ELF-1 (cell line): Measurements from ENCODE around the gene MAZ.
"Not testable (repeated sequence)": the region's sequence is repeated elsewhere in the genome, so short reads cannot be mapped to it uniquely, and the experiment has no call there.

Experiments
- DNase-seq: peaks from one replicate; pipeline ENCODE4 v3.0.0-alpha.2; 2016; ENCODE audit warnings: low read depth, low spot score

The MAZ gene

DNA sequence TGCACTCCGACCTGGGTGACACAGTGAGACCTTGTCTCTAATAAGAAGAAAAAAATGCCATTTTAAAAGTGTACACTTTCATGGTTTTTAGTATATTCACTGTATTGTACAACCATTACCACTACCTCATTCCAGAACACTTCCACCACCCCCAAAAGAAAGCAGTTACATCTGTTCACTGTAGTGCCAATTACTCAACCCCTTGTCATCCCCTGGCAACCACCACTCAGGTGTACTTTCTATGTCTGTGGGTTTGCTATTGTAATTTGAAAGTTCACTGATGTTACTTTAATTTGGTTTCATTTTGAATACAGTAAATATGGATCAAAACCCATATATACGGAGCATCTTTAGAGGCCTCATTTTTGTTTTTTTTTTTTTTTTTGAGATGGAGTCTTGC, 22.2 kb upstream of the MAZ start:
- DNase-seq = no peak

DNA sequence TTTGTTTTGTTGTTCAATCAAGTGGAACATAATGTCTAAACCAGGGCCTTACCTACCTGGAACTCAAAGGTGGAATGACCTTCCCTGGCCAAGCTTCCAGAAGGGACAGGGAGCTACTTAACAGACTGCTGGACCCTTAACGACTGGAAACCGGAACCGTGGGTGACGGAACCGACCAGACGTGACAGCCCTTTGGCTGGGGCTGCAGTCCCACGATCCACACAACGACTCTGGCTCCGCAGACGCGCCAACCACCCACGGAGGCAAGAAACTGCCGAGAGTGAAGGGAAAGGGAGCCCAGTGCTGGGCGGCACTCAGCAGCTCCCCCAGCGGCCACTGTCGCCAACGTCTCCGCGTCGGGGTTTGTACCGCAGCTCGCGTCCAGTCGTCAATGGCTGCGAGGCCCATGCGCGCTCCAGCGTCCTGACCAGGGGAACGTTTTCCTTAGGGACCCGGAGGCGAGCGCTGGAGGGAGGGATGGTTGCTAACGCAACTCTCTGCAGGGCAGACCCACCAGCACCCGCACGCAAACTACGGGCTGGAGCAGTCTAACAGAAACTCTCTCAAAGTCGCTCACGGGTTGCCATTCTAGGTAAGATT, 21.3 kb upstream of the MAZ start:
- peak; percentile 92 for DNase-seq

DNA sequence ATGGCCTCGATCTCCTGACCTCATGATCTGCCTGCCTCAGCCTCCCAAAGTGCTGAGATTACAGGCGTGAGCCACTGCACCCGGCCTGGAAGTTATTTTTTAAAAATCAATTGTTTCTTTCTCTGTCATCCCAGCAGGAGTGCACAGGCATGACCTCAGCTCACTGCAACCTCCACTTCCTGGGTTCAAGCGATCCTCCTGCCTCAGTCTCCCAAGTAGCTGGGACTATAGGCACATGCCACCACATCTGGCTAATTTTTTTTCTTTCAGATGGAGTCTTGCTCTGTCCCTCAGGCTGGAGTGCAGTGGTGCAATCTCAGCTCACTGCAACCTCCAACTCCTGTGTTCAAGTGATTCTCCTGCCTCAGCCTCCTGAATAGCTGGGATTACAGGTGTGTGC, 19.2 kb upstream of the MAZ start:
- DNase-seq = not testable (repeated sequence)

DNA sequence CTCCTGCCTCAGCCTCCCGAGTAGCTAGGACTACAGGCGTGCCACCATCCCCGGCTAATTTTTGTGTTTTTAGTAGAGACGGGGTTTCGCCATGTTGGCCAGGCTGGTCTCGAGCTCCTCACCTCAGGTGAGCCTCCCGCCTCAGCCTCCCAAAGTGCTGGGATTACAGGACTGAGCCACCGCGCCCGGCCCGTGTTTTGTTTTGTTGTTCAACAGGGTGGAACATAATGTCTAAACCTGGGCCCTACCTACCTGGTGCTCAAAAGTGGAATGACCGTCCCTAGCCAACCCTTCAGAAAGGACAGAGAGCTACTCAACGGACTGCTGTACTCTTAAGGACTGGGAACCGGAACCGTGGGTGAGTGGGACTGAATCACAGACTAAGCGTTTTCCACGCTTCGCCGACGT, 16.6 kb upstream of the MAZ start:
- no peak for DNase-seq

DNA sequence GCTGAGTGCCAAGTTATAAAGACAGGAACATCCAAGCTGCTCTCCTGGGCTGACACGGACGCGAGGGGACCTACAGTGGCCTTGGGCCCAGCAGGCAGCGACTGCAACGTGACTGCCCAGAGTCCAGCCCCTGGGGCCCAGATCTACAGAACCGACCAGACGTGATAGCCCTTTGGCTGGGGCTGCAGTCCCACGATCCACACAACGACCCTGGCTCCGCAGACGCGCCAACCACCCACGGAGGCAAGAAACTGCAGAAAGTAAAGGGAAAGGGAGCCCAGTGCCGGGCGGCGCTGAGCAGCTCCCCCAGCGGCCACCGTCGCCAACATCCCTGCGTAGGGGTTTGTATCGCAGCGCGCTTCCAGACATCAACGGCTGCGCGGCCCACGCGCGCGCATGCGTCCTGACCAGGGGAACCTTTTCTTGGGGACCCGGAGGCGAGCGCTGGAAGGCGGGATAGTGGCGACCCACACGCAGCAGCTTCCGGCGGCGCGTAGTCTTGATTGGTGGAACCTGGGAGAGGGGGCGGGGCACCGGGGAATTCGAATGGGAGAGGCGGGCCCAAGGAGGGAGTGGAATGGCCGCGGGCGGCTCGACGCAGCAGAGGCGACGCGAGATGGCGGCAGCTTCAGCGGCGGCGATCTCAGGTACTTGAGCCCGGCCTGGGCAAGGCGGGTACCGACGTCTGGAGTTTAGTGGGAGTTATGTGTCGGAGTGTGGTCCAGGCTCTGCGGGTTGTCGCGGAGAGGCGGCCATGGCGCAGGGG, 16.0 kb upstream of the MAZ start, which contains the start of gene KIF22:
KIF22 (plus strand) TSS at position 569 of the 766 bp plus-strand sequence; CDS start at position 578, 9 bp downstream.
- DNase-seq = peak; percentile 100

DNA sequence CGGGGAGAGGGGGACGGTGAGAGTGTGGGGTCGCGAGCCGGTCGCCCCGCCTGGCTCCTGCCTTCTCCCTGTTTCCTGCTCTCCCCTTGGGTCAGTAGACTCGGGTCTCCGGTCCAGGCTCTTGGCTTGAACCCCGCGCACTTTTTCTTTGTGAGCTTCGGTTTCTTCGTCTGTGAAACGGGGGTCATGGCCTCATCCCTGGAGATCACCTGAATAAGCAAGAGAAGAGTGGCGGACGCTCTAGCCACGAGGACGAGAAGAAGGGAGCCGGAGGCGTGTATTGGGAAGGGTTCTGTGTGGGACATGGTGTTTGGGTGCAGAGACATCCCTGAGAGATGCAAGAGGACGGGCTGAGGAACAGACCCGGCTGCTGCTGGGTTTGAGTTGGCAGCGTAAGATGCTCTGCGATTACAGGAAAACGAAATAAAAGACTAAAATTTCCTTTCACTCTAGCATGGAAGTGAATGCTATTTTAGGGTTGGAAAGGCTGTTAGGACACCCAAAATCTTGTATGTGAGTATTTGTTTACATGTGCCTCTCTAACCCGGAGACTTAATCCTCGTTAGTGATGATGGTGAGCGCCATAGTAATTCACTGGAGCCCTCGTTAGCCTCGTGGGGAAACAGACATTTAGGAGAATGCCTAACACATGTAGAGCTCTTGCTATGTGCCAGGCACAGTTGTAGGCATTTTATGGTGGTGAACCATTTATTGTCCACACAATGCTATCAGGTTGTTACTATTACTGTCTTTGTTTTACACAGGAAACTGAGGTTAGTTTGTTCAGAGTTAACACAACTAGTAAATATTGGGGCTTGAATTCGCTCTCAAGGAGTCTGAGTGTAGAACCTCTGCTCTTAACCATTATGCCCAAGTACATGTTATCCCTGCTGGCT, 15.1 kb upstream of the MAZ start:
- DNase-seq = peak; percentile 41

DNA sequence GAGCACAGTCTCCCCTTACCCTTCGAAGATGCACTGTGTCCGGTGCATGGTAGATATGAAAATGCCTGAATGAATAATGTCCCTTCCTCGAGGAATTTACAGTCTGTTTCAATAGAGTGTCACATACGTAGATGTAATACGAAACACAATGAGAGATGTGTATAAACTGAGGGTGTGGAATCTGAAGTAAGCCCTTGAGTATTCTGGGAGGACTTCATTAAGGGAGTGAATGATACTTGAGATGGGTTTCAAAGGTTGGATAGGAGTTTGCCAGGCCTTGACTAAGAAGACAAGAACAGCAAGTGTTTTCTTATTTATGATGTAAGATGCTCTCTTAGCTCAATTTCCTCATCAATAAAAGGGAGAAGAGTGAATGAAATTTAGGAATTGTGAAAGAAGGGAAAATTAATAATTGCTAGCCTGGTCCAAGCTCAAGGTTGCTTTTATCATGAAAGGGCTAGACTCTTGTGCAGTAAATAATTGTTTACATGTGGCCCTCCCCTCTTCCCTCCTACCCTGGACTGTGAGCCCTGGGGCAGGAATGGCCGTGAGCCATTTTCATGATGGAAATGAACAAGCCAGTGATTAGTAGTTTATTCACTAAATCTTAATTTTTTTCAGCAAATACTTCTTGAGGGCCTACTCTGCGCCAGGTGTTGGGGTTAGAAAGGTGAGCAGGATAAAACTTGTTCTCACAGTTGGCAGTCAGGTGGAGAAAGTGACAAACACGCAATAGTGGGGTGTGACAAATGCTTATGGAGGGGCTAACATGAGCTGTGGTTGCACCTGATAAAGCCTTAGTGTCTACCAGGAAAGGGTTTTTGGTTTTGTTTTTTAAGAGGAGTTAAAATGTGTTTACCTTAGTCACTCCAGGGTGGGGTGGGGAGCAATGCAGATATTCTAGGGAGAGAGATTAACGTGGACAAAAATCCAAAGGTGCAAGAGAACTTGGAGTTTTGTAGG, 14.2 kb upstream of the MAZ start:
- no peak for DNase-seq

DNA sequence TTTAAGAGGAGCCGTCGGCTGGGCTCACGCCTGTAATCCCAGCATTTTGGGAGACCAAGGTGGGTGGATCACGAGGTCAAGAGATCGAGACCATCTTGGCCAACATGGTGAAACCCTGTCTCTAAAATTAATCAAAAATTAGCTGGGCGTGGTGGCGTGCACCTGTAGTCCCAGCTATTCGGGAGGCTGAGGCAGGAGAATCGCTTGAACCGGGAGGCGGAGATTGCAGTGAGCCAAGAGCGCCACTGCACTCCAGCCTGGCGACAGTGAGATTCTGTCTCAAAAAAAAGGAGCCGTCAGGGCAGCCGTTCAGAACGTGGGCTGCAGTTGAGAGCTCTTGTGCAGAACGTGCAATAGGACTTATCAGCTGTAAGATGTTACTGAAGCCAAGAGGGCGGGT, 13.2 kb upstream of the MAZ start:
- DNase-seq = not testable (repeated sequence)

DNA sequence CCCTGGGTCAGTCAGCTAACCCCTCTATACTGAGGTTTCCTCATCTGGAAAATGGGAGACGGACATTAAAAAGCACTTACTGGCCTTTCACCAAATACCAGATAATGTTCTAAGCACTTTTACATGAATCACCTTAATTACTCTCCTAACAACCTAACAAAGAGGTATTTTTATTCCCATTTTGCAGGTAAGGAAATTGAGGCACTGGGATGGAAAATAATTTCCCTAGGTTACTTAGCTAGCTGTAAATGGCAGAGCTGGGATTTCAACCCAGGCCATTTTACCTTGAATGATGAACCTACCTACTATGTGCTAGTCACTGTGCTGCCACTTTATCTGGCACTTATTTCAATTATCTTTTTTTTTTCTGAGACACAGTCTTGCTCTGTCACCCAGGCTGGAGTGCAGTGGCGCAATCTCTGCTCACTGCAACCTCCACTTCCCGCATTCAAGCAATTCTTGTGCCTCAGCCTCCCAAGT, 12.1 kb upstream of the MAZ start:
- DNase-seq = no peak

DNA sequence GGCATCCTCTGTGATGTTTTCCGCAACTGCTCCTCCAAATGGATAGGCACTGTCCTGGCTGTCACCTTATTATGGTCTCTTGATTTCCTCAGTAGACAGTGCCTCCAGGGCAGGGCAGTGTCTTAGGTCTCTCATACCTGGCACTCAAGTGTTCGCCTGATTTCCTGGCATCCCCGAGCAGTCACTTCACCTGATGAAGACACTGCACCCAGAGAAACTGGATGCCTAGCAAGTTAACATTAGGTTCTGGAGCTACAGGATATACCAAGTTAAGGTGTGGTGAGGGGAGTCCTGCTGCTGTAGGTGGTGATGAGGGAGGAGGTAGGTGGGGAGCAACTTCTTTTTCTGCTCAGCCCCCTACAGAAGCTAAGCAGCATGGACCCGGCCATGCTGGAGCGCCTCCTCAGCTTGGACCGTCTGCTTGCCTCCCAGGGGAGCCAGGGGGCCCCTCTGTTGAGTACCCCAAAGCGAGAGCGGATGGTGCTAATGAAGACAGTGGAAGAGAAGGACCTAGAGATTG, 3.9 kb upstream of the MAZ start:
- DNase-seq = no peak

DNA sequence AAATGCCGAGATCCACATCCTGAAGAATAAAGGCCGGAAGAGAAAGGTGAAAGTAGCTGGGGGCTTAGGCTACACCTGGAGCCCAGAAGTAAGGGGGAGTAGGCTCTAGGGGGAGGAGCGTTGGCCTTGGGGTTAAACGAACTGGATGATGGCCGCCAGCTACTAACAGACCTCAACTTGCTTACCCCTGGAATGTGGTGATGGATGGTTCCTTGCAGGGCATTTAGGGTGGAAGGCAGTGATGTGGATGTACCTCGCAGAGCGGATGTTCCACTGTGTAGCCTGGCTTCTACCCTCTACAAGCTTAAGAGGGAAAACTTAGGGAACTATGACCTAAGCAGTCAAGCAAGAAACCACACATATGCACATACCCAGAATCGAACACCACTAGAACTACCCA, 2.3 kb upstream of the MAZ start:
- no peak for DNase-seq

DNA sequence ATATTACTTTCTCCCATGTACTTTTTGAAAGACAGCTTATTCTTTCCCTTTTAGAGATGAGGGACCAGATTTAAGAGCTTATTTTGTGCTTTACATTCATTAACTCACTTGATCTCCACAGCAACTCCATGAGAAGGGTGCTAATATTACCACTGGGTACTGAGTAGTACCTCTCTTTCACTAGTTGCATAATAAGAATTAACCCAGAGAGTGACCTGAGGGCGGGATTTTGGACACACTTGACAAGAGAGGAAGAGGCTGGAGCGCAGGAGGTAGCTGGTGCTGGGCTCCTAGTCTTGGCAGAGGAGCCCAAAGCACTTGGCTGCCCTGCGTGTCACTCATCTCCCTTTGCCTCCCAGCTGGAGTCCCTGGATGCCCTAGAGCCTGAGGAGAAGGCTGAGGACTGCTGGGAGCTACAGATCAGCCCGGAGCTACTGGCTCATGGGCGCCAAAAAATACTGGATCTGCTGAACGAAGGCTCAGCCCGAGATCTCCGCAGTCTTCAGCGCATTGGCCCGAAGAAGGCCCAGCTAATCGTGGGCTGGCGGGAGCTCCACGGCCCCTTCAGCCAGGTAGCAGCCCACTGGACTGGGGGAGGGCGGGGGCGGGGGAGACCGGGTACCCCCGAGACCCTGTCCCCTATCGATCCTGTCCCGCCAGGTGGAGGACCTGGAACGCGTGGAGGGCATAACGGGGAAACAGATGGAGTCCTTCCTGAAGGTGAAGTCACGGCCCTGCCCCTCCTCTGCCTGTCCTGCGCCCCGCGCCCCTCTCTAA, 1.7 kb upstream of the MAZ start:
- no peak for DNase-seq

DNA sequence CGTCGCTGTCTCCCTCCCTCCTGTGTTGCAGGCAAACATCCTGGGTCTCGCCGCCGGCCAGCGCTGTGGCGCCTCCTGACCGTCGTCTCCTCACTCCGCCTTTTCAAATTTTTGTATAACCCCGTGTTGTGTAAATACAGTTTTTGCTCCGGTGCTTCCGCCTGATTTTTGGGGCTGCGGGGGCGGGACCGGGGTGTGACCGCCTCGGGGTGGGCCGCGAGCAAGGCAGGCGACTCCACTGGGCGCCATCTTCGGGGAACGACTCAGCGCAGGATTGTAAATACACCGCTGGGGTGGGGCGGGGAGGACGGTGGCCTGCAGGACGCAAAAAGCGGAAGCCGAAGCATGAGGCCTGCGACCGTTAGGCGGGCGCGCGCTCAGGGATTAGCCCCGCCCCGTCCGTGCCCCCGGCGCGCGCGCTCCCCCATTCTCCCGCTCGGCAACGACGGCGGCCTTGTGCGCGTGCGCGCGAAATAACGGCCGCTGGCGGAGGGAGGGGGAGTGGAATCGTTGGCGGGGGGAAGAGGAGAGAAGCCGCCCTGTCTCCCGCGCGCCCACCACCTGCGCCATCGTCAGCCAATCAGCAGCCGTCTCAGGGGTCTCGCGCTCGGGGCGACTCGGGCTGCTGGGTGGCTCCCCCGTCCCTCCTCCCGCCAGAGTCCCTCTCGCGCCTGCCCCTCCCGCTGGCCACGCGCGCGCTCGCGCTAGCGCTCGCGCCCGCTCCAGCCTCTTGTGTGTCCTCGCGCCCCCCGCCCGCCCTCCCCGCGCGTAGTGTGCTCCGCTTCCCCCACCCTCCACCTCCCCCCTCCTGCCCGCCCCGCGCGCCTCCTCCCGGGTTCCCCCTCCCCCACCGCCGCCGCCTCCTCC, 864 bp upstream of the MAZ start:
- peak; percentile 99 for DNase-seq

DNA sequence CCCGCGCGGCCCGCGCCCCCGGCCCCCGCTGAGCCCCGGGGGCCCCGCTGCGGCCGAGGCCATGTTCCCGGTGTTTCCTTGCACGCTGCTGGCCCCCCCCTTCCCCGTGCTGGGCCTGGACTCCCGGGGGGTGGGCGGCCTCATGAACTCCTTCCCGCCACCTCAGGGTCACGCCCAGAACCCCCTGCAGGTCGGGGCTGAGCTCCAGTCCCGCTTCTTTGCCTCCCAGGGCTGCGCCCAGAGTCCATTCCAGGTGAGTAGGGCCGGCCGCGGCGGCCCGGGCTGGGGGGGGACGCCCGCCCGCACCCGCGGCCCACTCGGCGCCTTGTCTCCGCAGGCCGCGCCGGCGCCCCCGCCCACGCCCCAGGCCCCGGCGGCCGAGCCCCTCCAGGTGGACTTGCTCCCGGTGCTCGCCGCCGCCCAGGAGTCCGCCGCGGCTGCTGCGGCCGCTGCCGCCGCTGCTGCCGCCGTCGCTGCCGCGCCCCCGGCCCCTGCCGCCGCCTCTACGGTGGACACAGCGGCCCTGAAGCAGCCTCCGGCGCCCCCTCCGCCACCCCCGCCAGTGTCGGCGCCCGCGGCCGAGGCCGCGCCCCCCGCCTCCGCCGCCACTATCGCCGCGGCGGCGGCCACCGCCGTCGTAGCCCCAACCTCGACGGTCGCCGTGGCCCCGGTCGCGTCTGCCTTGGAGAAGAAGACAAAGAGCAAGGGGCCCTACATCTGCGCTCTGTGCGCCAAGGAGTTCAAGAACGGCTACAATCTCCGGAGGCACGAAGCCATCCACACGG, 504 bp downstream of the MAZ start:
- peak; percentile 72 for DNase-seq

DNA sequence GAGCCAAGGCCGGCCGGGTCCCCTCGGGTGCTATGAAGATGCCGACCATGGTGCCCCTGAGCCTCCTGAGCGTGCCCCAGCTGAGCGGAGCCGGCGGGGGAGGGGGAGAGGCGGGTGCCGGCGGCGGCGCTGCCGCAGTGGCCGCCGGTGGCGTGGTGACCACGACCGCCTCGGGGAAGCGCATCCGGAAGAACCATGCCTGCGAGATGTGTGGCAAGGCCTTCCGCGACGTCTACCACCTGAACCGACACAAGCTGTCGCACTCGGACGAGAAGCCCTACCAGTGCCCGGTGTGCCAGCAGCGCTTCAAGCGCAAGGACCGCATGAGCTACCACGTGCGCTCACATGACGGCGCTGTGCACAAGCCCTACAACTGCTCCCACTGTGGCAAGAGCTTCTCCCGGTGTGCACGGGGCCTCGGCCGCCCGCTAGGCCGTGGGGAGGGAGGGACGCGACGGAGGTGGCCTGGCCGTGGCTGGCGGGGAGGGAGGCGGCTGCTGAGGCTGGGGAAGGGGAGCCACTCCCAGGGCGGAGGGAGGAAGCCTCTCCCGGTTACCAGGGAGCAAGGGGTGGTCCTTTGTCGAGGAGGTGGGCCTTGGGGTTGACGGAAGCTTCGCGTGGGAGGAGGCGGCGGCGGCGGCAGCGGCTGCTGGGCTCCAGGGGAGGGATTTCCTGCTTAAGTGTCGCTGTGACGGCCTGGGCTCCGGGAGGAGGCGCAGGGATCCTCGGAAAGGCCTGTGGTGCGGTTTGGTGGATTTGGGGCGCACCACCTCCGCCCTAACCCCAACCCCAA, 1.3 kb downstream of the MAZ start:
- peak; percentile 85 for DNase-seq

DNA sequence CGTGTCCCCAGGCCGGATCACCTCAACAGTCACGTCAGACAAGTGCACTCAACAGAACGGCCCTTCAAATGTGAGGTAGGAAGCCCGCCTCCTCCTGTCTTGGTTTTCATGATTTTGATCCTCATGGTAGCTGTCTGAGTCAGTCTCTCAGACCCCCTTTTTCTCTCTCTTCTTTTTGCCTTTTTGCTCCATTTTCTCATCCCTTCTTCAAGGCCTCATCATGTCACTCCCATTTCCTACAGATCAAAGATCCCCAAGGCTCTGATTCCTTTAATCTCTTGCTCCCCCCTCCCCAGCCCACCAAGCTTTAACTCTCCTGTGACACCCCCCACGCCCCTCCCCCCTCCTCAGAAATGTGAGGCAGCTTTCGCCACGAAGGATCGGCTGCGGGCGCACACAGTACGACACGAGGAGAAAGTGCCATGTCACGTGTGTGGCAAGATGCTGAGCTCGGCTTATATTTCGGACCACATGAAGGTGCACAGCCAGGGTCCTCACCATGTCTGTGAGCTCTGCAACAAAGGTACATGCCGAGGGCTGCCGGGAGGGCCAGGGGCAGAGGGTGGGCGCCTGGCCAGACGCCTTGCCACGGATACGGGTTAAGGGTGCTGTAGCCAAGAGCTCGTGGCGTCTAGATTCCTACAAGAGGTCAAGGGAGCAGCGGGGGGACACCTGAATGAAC, 2.0 kb downstream of the MAZ start:
- no peak for DNase-seq
